Left lung (tissue), 10 donors: ENCODE results near the gene SUPT16H. TPM values are rescaled to one million over a fixed set of nuclear protein-coding genes. Genes with fewer than 3 reads are reported as not detected.
"Not testable (repeated sequence)": the region's sequence is repeated elsewhere in the genome, so short reads cannot be mapped to it uniquely, and the experiment has no call there.

Experiments
- ATAC-seq: fragments of 200-7000 bp; cut with Tn5 transposase; one replicate; pipeline ENCODE4 v1.9.1; 2020; ENCODE audit warnings: moderate library complexity
- DNase-seq, 4 donors: peaks; one replicate each; pipeline ENCODE4 v3.0.0-alpha.2; 2013 to 2020
- H3K27ac ChIP-seq, 2 donors: fragments of 200-600 bp; sonication (generic) in 1 of 2; one replicate each; pipeline versions ENCODE4 v1.5.0 to v1.8.0; 2020 to 2021
- H3K27me3 ChIP-seq, 2 donors: fragments of 200-600 bp; sonication (generic) in 1 of 2; one replicate each; pipeline versions ENCODE4 v1.5.0 to v1.8.0; 2020 to 2021
- H3K36me3 ChIP-seq, 2 donors: fragments of 200-600 bp; sonication (generic) in 1 of 2; one replicate each; pipeline versions ENCODE4 v1.5.0 to v1.8.0; 2020 to 2021
- H3K4me1 ChIP-seq, 2 donors: fragments of 200-600 bp; one replicate each; pipeline ENCODE4 v1.8.0; 2021
- H3K4me3 ChIP-seq, 2 donors: fragments of 200-600 bp; sonication (generic) in 1 of 2; one replicate each; pipeline versions ENCODE4 v1.5.0 to v1.8.0; 2020 to 2021; ENCODE audit warnings: mild to moderate bottlenecking in 1 of 2
- H3K9me3 ChIP-seq, 2 donors: fragments of 200-600 bp; sonication (generic) in 1 of 2; one replicate each; pipeline versions ENCODE4 v1.5.0 to v1.8.0; 2020 to 2021
- intact Hi-C, 2 donors: fragments of 100-400 bp; cut with DNase I; formaldehyde crosslinking; loops; one replicate each; pipeline versions ENCODE4 v1.11.2 to v1.14.2; 2022
- polyA plus RNA-seq, 6 donors: library from polyadenylated mRNA; unstranded; fragments of 120-200 nt; gene quantifications; one replicate each; pipeline ENCODE4 v1.2.1, GENCODE V29; 2013; ENCODE audit not compliant: insufficient read length in 6 of 6
- total RNA-seq, 2 donors: library from RNA; stranded (reverse); fragmentation: NEBNext Ultra II Directional; extraction: Animal tissue kit (Norgen Biotek cat#: 25700); gene quantifications; one replicate each; pipeline ENCODE4 v1.2.1, GENCODE V29; 2021
- TF ChIP-seq, protein P1 (sequence below), 2 donors: fragments of 200-600 bp; sonication (generic) in 1 of 2; IDR thresholded peaks; one replicate each; pipeline versions ENCODE4 v1.5.0 to v1.8.0; 2021; ENCODE audit warnings: antibody characterized with exemption in 2 of 2
- donor health status: DM: no; HTN: yes; CAD: no.
- donor health status: DM: no; HTN: no; CAD: no.

SUPT16H gene
- total and polyA plus RNA-seq, 8 donors, result 46.7 to 140 (median 119) TPM

DNA sequence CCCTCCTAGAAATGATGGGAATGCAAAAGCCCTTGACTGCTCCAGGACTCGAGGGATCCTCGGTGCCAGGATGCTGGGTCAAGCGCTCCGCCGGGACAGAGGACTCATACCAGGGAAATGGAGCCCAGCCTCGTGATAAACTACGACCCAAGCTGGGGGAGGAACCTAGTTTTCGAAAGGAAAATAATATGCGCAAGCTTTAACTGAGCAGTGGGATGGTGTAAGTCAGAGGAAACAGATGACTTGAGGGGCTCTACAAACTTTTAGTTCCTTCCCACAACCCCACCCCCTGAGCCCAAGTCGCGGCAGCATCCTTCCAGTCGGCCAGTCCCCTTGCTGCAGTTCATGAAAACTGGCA, 654 bp upstream of the SUPT16H start:
- no peak for ATAC-seq
- no peaks in the 10 kb centered on the region for H3K27me3 ChIP-seq
- H3K36me3 ChIP-seq, result peaks cover 0 to 42% of the 10 kb centered on the region in 2 donors
- no peak for DNase-seq
- intact Hi-C loops, result no loop called here
- TF ChIP-seq, protein P1, sequence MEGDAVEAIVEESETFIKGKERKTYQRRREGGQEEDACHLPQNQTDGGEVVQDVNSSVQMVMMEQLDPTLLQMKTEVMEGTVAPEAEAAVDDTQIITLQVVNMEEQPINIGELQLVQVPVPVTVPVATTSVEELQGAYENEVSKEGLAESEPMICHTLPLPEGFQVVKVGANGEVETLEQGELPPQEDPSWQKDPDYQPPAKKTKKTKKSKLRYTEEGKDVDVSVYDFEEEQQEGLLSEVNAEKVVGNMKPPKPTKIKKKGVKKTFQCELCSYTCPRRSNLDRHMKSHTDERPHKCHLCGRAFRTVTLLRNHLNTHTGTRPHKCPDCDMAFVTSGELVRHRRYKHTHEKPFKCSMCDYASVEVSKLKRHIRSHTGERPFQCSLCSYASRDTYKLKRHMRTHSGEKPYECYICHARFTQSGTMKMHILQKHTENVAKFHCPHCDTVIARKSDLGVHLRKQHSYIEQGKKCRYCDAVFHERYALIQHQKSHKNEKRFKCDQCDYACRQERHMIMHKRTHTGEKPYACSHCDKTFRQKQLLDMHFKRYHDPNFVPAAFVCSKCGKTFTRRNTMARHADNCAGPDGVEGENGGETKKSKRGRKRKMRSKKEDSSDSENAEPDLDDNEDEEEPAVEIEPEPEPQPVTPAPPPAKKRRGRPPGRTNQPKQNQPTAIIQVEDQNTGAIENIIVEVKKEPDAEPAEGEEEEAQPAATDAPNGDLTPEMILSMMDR (IDR thresholded peaks at IDR 0.05), result no peak
- peak overlapping the region; percentile 83 to 88 for H3K4me3 ChIP-seq
- peaks cover 5 to 45% of the 10 kb centered on the region in 2 donors for H3K4me1 ChIP-seq
- peak overlapping the region; percentile 90 to 92 for H3K27ac ChIP-seq
- H3K9me3 ChIP-seq, result no peaks in the 10 kb centered on the region

DNA sequence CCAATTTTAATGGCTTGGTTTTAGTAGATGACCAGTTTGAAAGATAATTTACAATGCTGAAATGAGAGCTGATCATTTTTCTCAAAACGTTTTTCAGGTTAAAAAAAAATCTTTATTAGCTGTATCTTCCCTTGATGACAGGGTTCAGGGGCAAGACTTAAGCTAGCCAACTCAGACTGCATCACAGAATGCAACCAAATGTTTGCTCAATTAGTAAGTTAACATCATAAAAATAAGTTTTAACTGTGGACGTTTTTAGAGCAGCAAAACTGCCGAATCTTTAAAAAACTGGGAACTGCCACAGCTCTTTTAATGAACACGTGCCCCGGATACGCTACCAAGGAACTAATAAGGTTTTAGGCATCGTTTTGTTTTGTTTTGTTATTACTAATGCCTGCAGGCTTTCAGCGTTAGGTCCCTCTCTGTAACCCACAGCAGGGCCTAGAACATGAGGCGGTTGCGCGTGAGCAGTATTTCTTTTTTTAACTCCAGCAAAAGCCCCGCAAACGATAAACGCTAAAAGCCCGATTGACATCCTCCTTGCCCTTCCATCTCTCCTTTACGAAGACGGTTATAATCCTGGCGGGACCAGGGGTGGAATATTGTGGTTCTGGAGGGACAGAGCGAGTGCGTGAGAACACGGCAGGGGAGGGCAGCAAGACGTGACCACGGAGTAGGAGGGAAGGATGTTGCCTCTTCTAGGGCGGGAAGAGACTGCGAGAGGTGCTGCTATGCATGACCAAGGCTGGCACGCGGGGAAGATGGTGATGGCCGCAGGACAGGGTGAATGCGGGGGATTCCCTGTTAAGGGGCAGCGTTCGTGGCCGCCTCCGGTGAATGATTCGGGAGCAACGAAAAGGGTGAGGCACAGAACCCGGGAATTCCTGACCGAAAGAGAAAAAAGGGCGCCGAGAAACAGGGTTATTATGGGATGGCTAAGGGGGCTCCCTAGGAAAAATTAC, 652 bp downstream of the SUPT16H start:
- peak overlapping the region; percentile 83 to 88 for H3K4me3 ChIP-seq
- TF ChIP-seq, protein P1 (IDR thresholded peaks at IDR 0.05), result no peak
- intact Hi-C loops, result no loop called here
- H3K4me1 ChIP-seq, result peaks cover 5 to 51% of the 10 kb centered on the region in 2 donors
- no peaks in the 10 kb centered on the region for H3K27me3 ChIP-seq
- DNase-seq (peak; percentile 18 to 83 (median 40)), ATAC-seq (peak; percentile 56)
- H3K36me3 ChIP-seq, result peaks cover 0 to 29% of the 10 kb centered on the region in 2 donors
- no peaks in the 10 kb centered on the region for H3K9me3 ChIP-seq
- peak overlapping the region; percentile 90 to 92 for H3K27ac ChIP-seq

DNA sequence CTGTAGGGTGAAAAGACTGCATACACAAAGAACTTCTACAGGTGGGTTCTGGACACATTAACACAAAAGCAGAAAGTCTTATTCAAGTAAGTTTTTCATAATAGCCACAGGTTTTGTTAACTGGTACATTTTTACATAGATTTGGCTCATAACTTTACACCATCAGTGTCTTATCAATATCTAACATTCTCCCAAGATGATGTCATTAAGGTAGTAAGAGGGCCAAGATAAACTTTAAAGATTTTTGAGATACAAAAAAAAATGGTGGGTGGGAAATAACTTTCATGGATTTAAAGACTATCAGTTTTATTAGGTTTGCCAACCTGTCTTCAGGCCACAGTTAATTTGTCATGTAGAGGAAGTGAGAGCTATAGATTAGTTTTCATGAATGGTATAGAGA, 1.7 kb downstream of the SUPT16H start:
- no peak overlapping the region for H3K27ac ChIP-seq
- H3K4me3 ChIP-seq, result no peak overlapping the region
- TF ChIP-seq, protein P1 (IDR thresholded peaks at IDR 0.05), result no peak
- H3K36me3 ChIP-seq, result peaks cover 0 to 21% of the 10 kb centered on the region in 2 donors
- no peak for ATAC-seq
- no peaks in the 10 kb centered on the region for H3K9me3 ChIP-seq
- DNase-seq, result no peak
- H3K4me1 ChIP-seq, result peaks cover 5 to 51% of the 10 kb centered on the region in 2 donors
- intact Hi-C loops, result no loop called here
- H3K27me3 ChIP-seq, result no peaks in the 10 kb centered on the region

DNA sequence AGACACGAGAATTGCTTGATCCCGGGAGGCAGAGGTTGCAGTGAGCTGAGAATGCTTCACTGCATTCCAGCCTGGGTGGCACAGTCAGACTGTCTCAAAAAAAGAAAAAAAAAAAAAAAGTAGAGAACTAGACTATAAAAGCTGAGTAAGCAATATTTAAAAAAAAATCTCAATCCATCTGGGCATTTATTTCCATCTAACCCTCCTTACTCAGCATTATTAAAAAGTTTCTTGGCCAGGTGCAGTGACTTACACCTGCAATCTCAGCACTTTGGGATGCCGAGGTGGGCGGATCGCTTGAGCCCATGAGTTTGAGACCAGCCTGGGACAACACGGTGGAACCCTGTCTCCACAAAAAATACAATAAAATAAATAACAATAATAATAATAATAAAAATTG, 4.5 kb downstream of the SUPT16H start:
- Histone ChIP-seq H3K27ac (no peak overlapping the region), H3K9me3 (no peaks in the 10 kb centered on the region), H3K27me3 (no peaks in the 10 kb centered on the region), H3K4me3 (no peak overlapping the region), H3K4me1 (peaks cover 5 to 42% of the 10 kb centered on the region in 2 donors), H3K36me3 (no peaks in the 10 kb centered on the region)
- intact Hi-C loops, result no loop called here
- ATAC-seq (no peak), DNase-seq (no peak)
- TF ChIP-seq, protein P1 (IDR thresholded peaks at IDR 0.05), result no peak

DNA sequence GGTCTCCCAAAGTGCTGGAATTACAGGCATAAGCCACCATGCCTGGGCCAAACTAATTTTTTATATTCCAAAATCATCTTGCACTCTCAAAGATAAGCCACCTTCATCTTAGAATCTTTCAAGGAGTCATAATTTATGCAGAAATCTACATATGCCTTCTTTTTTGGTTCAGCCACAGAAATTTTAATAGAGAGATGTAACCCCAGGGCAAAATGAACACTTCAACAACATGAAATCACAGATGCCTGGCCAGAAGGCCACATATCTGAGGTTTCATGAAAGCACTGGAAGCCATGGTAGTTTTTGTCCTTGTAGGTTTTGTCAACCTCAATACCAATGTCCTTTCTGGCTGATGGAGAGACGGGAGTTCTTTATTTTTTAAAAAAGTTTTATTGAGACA, 9.8 kb downstream of the SUPT16H start:
- Histone ChIP-seq H3K9me3 (no peaks in the 10 kb centered on the region), H3K4me3 (no peak overlapping the region), H3K27ac (no peak overlapping the region), H3K4me1 (peaks cover 3 to 6% of the 10 kb centered on the region in 2 donors), H3K27me3 (no peaks in the 10 kb centered on the region), H3K36me3 (peaks cover 0 to 45% of the 10 kb centered on the region in 2 donors)
- ATAC-seq (no peak), DNase-seq (no peak)
- intact Hi-C loops, result no loop called here
- TF ChIP-seq, protein P1 (IDR thresholded peaks at IDR 0.05), result no peak

DNA sequence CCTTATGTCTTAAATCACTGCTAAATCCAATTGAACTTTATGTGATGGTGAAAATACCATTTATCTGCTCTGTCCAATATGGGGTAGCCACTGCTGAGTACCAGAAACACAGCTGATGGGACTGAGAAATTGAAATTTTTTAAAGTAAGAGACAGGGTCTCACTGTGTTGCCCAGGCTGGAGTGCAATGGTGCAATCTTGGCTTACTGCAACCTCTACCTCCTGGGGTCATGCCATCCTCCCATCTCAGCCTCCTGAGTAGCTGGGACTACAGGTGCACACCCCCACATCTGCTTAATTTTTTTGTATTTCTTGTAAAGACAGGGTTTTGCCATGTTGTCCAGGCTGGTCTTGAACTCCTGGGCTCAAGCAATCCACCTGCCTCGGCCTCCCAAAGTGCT, 11.0 kb downstream of the SUPT16H start:
- H3K9me3 ChIP-seq, H3K4me3 ChIP-seq, H3K27me3 ChIP-seq, H3K27ac ChIP-seq, intact Hi-C loops, H3K4me1 ChIP-seq, ATAC-seq, DNase-seq: not testable (repeated sequence)
- H3K36me3 ChIP-seq, result peaks cover under 1 to 57% of the 10 kb centered on the region in 2 donors
